GM21447 (cell line): ENCODE data around the gene NOSIP.
A peak's percentile ranks its signal among the peaks of the same experiment; 100 is the strongest.

Source experiments
- ATAC-seq: cut with Tn5 transposase; IDR thresholded peaks from one replicate; pipeline ENCODE4 v1.9.1; 2021; ENCODE audit not compliant: unreplicated experiment

NOSIP gene

DNA sequence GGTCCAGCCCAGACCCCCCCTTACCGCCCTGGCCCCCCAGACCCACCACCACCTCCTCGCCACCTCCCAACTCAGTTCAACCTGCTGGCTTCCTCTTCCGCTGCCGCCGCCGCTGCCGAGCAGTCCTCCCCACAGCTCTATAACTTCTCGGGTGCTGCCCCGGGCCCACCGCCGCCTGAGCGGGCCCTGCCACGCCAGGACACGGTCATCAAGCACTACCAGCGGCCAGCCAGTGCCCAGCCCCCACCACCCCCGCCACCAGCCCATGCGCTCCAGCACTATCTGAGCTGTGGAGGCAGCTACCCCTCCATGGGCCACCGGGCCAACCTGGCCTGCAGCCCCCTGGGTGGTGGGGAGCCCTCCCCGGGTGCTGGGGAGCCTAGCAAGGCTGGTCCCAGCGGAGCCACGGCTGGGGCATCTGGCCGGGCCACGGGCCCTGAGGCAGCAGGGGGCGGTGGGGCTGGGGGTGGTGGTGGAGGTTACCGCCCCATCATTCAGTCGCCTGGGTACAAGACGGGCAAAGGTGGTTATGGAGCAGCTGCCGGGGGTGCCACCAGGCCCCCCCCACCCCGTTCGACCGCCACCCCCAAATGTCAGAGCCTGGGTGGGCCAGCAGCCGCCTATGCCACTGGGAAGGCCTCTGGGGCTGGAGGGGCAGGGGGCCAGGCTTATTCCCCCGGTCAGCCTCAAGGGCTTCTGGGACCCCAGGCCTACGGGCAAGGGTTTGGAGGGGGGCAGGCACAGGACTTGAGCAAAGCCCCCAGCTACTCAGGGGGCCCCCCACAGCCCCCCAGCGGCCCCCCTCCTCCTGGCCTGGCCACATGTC, 14.8 kb upstream of the NOSIP start:
- ATAC-seq, result no peak

DNA sequence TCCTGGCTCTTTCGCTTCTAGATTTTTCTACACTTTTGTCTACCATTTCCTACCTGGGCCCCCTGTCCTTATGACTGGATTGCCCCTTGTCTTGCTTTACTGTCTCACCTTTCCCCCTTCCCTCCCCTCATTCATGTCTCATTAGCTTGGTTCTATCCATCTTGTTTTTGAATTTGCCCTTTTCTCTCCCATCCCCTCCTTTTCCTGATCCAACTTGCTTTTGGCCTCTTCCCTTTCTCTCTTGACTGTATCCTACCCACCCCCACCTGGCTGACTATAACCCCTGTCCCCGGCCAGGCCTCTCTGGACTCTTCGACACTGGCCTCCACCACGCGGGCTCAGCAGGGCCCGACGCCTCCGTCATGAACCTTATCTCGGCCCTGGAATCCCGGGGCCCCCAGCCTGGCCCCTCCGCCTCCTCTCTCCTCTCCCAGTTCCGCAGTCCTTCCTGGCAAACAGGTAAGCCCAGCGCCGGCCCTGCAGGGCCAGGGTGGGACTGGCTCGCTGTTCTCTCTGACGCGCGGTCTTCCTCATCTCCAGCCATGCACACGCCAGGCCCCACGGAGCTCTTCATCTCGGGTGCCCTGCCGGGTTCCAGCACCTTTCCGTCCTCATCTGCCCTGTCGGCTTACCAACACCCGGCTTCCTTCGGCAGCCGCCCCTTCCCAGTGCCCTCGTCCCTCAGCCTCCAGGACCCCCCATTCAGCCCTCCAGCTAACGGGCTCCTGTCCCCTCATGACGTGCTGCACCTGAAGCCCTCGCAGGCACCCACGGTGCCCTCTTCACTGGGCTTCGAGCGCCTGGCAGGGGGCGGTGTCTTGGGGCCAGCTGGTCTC, 14.0 kb upstream of the NOSIP start:
- ATAC-seq, result no peak

DNA sequence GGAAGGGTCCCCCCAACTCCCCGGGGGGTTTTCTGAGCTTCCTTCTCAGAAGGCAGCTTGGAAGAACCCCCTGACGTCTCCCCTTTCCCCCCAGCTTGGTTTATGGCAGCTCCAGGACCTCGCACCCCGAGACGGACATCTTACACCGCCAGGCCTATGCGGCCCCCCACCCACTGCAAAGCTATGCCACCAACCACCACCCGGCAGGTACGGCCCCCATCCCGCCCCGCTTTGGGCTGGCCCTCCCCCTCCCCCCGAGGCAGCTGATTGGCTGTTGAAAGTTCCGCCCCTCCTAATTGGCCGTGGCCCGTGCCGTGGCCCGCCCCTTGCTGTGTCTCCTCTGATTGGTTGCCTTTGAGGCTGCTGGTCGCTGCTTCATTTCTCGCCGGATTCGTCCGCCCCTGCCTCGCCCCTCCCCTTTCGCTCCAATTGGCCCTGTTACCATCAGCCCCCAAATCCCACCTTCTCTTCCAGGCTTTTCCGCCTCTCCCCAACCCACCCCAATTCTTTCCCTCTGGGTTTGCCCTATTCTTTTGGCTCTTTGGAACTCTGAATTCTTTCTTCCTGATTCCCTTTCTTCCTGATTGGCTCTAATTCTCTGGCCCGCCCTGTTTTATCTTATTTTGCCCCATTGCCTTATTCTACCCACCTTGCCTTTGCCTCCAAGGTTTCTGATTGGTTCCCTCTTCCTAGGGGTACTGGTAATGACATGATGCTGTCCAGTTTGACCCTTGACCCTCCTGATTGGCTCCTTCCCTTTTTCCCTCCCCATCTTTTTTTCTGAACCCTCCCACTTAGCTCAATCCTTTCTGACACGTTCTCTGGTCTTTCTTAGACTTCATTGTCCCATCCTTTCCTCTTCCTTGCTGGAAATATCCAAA, 13.1 kb upstream of the NOSIP start:
- ATAC-seq, result peak; percentile 34

DNA sequence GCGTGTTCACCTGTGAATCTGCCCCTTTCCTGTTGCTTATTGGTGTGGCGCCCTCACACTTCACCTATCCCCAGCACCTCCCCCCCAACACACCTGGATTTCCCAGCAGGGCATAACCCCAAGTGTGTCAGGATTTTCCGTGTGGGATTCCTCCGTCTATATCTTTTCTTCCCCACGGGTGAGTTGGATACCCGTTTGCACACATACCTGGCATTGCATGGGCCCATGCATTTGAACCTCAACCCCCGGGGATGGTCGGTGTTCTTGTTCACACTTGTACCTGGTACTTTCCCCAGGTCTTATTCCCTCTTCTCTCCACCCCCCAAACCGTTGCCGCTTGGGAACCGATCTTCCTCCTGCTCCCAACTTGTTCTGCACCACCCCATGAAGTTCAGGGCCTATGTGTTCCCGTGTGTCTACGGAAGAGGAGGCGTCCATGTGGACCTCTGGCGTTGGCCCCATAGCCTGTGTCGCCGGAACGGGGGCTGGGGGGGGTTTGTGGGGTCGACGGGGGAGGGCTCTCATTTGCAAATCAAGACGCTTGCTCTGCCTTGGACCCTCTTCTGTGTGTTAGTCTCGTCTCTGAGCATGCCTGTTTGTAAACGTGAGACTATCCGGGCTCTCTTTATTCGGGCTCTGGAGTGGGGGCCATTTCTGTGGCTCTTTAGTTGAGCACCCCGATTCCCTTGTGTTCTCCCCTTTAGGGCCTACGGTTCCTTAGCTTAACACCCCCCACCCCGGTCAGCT, 12.3 kb upstream of the NOSIP start:
- ATAC-seq, result no peak

DNA sequence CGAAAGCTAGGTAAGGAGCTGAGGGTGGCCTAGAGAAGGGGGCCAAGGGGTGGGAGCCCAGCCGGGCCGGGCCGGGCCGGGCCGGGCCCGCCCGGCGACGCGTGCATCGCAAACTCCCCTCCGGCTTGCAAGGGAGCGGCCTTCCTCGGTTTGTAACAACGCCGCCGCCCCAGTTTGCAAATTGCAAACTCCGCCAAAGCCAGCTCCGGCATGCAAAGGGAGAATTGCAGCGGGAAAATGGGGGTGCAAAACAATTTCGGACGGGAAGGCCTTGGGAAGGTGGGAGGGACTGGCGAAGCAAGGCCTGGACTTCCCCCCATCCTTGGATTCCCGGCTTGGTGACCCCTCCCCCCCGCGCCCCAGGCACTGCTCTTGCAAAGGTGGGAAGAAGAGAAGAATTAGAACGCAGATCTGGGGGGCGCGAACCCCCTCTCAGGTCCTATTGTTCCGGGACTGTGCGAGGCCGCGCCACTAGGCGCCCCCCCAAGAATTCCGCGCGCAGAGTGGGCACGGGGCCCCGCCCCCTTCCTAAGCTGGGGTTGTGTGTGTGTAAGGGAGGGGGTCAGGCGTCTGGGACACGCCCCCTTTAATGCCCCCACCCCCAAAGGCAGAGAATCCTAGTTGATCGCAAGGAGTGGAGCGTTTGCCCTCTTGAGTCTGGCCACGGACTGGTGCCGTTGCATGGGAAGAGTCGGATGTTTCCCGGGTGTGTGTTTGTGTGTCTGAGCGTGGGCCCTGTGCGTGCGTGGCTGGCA, 11.6 kb upstream of the NOSIP start:
- ATAC-seq, result no peak

DNA sequence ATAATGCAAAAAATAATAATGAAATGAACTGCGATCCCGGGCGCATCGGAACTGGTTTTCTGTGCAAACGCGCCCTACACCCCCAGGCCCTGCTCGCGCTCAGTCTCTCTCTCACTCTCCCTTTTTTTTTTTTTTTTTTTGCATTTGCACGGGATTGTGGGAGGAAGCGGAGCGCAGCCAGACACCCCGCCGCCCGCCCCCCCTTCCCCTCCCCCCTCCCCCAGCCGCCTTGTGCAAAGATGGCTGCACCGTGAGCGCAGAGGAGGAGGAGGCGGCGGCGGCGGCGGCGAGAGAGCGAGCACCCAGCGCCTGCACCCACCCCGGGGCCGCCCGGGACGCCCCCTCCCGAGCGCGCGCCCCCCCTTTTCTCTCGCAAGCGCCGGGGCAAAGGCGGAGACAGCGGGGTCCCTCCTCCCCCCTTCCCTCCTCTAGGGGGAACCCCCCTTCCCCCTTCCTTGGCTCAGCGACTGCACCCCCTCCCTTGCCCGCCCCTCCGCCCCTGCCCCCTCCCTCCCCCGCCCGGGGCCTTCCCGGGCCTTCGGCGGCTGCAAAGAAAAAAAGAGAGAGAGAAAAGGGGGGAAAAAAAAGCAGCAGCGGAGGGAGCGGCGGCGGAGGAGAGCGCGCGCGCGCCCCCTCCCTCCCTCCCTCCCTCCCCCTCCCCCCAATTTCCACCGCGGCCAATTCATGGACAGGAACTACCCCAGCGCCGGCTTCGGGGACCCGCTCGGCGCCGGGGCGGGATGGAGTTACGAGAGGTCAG, 10.8 kb upstream of the NOSIP start, which contains the start of gene PRR12:
Gene PRR12 (plus strand): TSS at position 212 of the 760 bp plus-strand sequence. CDS start 473 bp downstream, at position 685.
- no peak for ATAC-seq

DNA sequence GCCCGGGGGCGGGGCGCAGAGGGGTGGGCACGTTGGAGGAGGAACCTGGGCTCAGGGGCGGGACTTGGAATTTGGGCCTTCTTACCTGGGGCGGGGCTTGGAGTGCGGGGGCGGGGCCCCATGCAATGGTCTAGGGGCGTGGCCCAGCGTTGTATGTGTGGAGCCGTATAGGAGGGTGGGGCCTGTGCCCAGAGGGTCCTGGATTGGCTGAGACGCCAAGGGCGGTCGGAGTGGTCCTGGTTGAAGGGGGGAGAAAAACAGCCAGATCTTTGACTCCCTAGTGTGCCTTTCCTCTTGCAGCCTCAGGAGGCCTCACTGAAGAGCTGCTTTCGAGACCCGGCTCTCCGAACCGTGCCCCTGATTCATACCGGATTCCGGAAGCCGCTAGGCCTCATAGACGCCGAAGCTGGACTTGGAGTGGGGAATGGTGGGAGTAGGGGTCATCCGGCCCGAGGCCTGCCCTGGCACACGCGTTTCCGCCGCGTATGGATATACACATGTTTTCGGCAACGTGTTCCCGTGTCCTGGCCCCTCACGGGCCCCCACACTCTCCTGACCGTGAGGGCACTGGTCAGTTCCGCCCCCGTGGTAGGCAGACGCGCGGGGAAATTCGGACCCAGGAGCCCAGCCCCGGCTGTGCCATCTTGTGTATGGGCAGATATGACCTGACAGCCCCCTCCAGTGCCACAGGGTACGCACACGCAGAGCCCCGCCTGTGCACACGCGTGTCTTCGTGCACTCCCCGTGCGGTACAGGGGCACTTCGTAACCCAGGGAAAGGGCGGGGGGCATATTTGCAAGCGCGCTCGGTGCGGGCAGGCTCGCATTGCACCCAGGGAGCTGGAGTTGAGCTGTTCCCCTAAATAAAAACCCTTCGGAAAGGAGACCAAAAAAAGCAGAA, 10.0 kb upstream of the NOSIP start:
- ATAC-seq, result peak; percentile 67

DNA sequence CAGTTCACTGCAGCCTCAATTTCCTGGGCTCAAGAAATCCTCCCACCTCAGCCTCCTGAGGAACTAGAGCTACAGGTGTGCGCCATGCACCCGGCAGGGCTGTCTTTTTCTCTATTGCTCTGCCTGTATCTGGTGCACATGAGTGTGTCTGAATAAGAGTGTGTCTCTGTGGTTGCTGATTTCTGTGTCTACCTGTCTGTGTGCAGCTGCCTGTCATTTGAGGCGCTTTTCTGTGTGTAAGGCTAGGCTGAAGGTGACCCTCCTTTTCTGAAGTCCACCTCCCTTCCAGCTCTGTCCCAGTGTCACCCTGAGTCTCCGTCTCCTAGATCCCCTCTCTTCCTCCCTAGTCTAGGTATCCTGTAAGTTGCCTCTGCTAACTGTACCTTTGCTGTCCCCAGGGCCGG, 9.1 kb upstream of the NOSIP start:
- no peak for ATAC-seq

DNA sequence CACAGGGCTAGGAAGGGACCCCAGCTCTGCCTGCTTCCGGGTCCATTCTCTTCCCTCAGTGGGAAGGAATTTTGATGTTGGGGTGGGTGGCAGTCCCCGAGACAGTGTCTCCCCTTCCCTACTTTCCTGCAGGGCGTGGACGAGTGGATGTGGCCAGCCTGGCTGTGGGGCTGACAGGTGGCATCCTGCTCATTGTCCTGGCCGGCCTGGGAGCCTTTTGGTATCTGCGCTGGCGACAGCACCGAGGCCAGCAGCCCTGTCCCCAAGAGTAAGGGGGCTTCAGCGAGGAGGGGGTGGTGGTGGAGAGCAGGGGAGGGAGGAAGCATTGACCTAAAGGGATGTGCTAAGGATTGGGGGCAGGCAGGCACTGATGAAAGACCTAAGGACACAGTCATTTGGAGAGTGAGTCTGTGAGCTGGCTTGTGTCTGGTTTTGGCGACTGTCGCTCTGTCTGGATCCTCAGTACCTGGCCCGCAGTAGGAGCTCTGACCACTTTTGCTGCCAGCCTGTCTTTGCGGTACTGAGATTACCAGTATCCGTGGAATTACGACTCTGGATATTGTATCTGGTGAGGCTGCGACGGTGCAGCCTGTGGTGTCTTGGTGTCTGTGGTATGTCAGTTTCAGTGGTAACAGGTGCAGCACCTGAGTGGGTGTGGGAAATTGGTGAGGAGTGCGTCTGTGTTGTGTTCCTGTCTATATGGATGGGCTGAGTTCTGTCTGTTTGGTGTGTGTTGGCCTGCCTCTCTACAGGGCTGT, 8.2 kb upstream of the NOSIP start:
- no peak for ATAC-seq

DNA sequence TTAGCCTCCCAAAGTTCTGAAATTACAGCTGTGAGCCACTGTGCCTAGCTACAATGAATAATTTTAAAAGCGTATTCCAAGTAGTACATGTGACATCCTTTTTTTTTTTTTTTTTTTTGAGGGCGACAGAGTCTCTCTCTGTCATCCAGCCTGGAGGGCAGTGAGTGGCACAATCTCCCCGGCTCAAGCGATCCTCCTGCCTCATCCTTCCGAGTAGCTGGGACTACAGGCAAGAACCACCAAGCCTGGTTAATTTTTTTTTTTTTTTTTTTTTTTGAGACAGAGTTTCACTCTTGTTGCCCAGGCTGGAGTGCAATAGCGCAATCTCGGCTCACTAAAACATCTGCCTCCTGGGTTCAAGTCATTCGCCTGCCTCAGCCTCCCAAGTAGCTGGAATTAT, 6.9 kb upstream of the NOSIP start:
- ATAC-seq, result no peak

DNA sequence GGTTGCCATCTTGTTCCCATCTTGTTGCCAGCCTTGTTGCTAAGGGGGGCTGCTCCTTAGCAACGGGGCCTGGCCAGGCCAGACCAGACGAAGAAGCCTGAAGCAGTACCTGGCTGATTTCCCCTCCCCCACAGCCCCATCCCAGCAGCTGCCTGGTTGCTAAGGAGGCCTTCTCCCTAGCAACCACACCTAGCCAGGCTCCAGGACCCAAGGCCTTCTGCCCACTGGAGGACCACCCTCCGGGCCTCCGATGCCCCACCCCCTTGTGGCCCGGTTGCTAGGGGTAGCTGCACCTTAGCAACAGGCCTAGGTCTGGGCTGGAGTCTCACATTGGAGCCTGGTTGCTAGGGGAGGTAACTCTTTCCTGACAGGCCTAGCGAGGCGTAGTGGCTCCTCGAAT, 4.7 kb upstream of the NOSIP start:
- no peak for ATAC-seq

DNA sequence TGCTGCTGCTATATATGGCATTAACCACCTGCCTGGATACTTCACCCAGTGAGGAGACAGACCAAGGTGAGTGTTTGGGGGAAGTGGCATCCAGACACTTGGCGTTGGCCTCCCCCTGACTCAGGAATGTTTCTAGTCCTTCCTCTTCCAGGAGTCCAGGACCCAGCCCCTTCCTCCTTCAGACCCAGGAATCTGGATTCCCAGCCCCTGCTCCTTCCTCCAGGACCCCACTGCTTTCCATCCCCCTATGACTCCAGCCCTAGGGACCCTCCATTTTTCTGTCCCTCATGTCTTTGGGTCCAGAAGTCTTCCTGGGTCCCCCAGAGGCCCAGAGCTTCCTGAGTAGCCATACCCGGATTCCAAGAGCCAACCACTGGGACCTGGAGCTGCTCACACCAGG, 2.9 kb upstream of the NOSIP start:
- ATAC-seq, result no peak

DNA sequence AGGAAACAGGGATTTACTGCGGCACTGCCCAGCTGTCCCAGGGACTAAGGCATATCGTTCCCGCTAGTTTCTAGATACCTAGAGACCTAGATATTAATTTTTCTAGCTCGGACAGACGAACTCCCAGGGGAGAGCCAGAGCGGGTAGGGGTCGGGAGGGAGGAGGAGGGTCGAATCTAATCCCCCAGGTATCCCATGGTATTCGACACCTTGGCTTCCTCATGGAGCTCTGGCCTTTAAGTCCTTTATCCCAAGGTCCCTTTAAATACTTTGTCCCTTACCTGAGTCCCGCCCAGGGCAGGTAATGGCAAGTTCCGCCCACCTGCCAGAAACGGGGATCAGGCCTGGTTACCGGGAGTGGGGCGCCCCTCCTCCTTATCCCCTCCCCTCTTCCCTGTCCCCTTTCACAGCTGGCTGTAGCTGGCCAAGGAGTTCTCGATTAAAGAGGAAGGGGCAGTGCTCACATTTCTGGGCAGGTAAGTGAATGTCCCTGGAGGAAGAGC, 702 bp upstream of the NOSIP start, which contains the start of gene PRRG2:
Gene PRRG2 (plus strand): TSS at position 310 of the 502 bp plus-strand sequence. CDS start 1,904 bp downstream, outside the sequence.
- ATAC-seq, result no peak

DNA sequence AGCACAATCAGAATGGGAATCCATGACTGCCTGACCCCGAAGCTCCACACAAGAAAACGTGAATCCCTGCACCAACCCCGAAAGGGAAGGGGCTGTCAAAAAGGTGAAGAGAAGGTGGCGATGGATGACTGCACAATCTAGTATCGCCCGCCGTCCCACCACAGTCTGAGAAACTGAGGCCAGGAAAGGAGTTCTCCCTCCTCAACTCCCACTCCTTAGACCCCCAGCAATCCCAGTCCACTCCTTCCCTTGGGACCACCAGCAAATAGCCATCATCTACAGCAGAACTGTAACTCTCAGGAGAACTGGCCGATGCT, 451 bp downstream of the NOSIP start:
- peak; percentile 12 for ATAC-seq

DNA sequence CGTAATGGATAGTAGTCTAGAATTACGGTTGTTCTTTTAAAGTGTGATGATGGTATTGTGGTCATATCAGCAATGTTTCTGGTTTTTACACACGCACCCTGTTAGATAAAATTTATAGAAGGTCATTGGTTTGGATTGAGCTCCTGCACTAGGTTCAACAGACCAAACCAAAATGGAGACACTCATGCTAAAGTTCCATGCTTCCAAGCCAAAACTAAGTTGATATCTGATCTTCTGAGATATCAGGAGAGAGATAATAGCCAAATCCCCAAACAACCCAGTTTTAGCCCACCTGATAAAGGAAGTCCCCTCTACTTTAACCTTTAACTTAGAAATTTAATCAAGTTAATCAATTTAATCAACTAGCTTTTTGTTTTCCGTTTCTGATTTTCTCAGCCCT, 1.2 kb downstream of the NOSIP start:
- no peak for ATAC-seq

DNA sequence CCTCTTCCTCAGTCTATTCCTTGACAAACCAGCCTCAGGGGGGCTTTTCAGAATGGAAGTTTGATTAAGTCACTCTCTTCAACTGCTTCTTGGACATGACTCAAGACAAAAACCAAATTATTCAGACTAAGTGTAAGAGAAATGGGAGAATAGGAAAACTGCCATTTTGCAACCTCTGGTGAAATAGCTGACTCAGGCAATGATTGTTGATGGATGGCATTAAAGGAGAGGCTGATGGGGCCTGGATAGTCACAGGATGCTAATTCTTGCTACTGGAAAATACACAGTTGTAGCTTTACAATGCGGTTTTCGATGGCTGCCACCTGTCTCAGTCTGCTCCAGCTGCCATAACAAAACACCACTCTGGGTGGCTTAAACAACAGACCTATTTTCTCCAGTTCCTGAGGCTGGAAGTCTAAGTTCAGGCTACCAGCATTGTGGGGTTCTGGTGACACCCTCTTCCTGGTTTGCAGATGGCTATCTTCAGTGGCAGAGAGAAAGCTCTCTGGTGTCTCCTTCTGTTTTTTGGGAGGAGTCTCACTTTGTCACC, 6.1 kb downstream of the NOSIP start:
- no peak for ATAC-seq

DNA sequence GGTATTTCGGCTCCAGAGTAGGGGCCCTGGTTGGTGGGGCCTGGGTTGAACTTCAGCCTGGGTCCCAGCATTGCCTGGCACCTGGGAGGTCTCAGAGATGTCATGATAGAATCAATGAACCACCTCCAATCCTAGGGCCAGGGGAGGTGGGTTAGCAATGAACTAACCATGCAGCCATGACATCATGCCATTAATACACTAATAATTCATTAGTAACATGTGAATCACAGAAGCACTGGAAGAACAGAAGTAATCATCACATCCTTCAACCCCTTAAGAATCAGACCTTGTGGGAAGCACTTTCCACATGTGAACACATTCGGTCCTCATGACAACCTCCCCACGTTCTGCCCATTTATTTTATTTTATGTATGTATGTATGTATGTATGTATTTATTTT, 6.9 kb downstream of the NOSIP start:
- no peak for ATAC-seq
